Mammary epithelial cell (primary cell): ENCODE data around the gene BMP4.

ENCODE experiments used
- CTCF ChIP-seq, 2 donors: IDR thresholded peaks in 1 of 2; conservative IDR thresholded peaks in 1 of 2; 2 replicates each; pipeline ENCODE4 v1.5.1; 2011 to 2012; ENCODE audit warnings: inconsistent platforms in 2 of 2, low read length in 2 of 2, mild to moderate bottlenecking in 2 of 2, control low read depth in 1 of 2, low read depth in 1 of 2; ENCODE audit not compliant: insufficient read depth in 1 of 2; ENCODE audit errors: extremely low read depth in 1 of 2
- EZH2 ChIP-seq: IDR thresholded peaks from 2 replicates; pipeline ENCODE4 v1.6.1; 2012; ENCODE audit warnings: low read length, inconsistent platforms, borderline replicate concordance

GRCh38 chr14:53969326-53969725 lies 12.7 kb upstream of the BMP4 start:
- TF ChIP-seq CTCF (conservative IDR thresholded peaks at IDR 0.05 in 1 of 2, IDR thresholded peaks at IDR 0.05 in 1 of 2; ENCODE audit: extremely low read depth in 1 of 2, insufficient read depth in 1 of 2, low read depth in 1 of 2, low read length in 2 of 2) (no peak), EZH2 (no peak)
